Measurements from ENCODE around the gene SRRM3.
"Not testable (repeated sequence)": the region's sequence is repeated elsewhere in the genome, so short reads cannot be mapped to it uniquely, and the experiment has no call there.

The SRRM3 gene

GRCh38 chr7:76265299-76265698 lies 63.6 kb downstream of the SRRM3 start:
- H3K4me3 ChIP-seq (ENCODE audit: low read depth, low read length) = no peak overlapping the region
- DNase-seq (ENCODE audit: low read depth) = no peak
- TF ChIP-seq CTCF (IDR thresholded peaks at IDR 0.05; ENCODE audit: insufficient read depth, low read depth, low read length, missing control alignments) = no peak

DNA sequence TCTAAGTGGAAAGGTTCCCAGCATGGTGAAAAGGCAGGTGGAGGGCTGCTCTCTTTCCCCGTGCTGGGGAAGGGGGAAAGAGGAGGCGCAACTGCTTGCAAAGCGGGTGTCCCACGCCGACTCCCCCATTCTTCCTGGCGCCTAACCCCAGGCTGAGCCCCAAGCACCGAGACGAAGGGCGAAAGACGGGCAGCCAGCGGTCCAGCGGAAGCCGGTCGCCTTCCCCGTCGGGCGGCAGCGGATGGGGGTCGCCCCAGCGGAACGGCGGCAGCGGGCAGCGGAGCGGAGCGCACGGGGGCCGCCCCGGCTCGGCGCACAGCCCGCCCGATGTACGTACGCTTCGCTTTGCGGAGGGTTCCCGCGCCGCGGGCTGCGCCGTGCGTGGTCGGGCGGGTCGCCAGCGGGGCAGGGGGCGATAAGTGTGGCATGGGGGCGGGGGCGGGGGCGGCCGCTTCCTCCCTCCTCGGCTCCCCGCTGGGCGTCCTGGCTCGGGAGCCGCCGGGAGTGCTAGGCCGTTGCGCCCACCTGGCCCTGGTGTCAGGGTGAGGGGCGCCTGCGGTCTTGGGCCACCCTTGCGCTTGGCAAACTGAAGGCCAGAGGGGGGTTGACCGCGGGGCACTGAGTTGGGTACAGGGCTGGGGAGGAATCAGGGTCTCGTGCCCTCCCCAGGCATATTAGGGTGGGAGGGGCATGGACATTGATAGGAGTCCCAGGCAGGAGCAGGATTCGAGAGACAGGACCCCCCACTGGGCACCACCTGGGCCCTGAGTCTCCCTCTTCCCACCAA lies 65.6 kb downstream of the SRRM3 start:
- no peak for TF ChIP-seq CTCF (IDR thresholded peaks at IDR 0.05; ENCODE audit: insufficient read depth, low read depth, low read length, missing control alignments)
- H3K4me3 ChIP-seq (ENCODE audit: low read depth, low read length) = peak overlapping the region; percentile 48
- no peak for DNase-seq (ENCODE audit: low read depth)

- no peak for TF ChIP-seq CTCF (IDR thresholded peaks at IDR 0.05; ENCODE audit: insufficient read depth, low read depth, low read length, missing control alignments)
- no peak for DNase-seq (ENCODE audit: low read depth)
- H3K4me3 ChIP-seq (ENCODE audit: low read depth, low read length) = no peak overlapping the region
Measured at GRCh38 chr7:76267894-76268183, 66.1 kb downstream of the SRRM3 start.

GRCh38 chr7:76268376-76268775 lies 66.7 kb downstream of the SRRM3 start:
- no peak for TF ChIP-seq CTCF (IDR thresholded peaks at IDR 0.05; ENCODE audit: insufficient read depth, low read depth, low read length, missing control alignments)
- peak; percentile 29 for DNase-seq (ENCODE audit: low read depth)
- H3K4me3 ChIP-seq (ENCODE audit: low read depth, low read length) = no peak overlapping the region

- no peak overlapping the region for H3K4me3 ChIP-seq (ENCODE audit: low read depth, low read length)
- no peak for TF ChIP-seq CTCF (IDR thresholded peaks at IDR 0.05; ENCODE audit: insufficient read depth, low read depth, low read length, missing control alignments)
- DNase-seq (ENCODE audit: low read depth) = no peak
Measured at GRCh38 chr7:76269895-76270294, 68.2 kb downstream of the SRRM3 start.

GRCh38 chr7:76271384-76271783 lies 69.7 kb downstream of the SRRM3 start:
- DNase-seq (ENCODE audit: low read depth); H3K4me3 ChIP-seq (ENCODE audit: low read depth, low read length): not testable (repeated sequence)

DNA sequence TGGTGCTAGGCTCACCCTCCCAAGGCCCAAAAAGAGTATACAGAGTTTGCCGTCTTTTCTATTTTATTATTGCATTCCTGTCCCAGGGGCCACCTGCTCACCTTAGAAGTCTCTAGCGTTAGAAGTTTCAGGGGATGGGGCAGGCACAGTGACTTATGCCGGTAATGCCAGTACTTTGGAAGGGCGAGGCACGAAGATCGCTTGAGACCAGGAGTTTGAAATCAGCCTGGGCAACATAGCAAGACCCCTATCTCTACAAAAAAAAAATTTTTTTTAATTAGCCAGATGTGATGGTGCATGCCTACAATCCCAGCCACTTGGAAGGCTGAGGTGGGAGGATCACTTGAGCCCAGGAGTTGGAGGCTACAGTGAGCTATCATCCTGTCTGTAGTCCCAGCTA lies 70.4 kb downstream of the SRRM3 start:
- no peak overlapping the region for H3K4me3 ChIP-seq (ENCODE audit: low read depth, low read length)
- no peak for DNase-seq (ENCODE audit: low read depth)
- no peak for TF ChIP-seq CTCF (IDR thresholded peaks at IDR 0.05; ENCODE audit: insufficient read depth, low read depth, low read length, missing control alignments)

Data from GM12865 (cell line).